K562 (cell line): ENCODE measurements around the gene PTPN7. TPM values are rescaled to one million over a fixed set of nuclear protein-coding genes. Genes with fewer than 3 reads are reported as not detected.
A peak's percentile ranks its signal among the peaks of the same experiment; 100 is the strongest.

Experiments
- BCOR ChIP-seq: fragments of 450-650 bp; IDR thresholded peaks from 2 replicates; pipeline ENCODE4 v1.6.1; 2016
- CTBP1 ChIP-seq: fragments of 450-650 bp; IDR thresholded peaks from 2 replicates; pipeline ENCODE4 v1.6.1; 2016; ENCODE audit warnings: borderline replicate concordance
- EHMT2 ChIP-seq: fragments of 450-650 bp; IDR thresholded peaks from 2 replicates; pipeline ENCODE4 v1.6.1; 2018; ENCODE audit warnings: antibody characterized with exemption
- ESRRA ChIP-seq: fragments of 450-650 bp; IDR thresholded peaks from 2 replicates; pipeline ENCODE4 v1.6.1; 2014; ENCODE audit warnings: low read depth, mild to moderate bottlenecking, moderate library complexity, borderline replicate concordance
- GABPB1 ChIP-seq: sonication (generic); formaldehyde crosslinking; IDR thresholded peaks from 2 replicates; pipeline ENCODE4 v1.8.0; 2022; ENCODE audit warnings: mild to moderate bottlenecking, missing genetic modification reagents
- HDGF ChIP-seq: fragments of 450-650 bp; IDR thresholded peaks from 2 replicates; pipeline ENCODE4 v1.6.1; 2016
- KDM4B ChIP-seq, 2 experiments: fragments of 450-650 bp in 1 of 2; sonication (generic) in 1 of 2; IDR thresholded peaks; 2 replicates each; pipeline ENCODE4 v1.6.1; 2016 to 2017; ENCODE audit warnings: borderline replicate concordance in 2 of 2, antibody characterized with exemption in 1 of 2, low read depth in 1 of 2, mild to moderate bottlenecking in 1 of 2
- MTA1 ChIP-seq: fragments of 450-650 bp; IDR thresholded peaks from 2 replicates; pipeline ENCODE4 v1.6.1; 2017; ENCODE audit warnings: borderline replicate concordance
- MYC ChIP-seq, 2 experiments: fragments of 250-450 bp in 1 of 2; sonication (Bioruptor Pico) in 1 of 2; IDR thresholded peaks; 2 replicates each; pipeline versions ENCODE4 v1.5.1 to v1.6.1; 2012 to 2021; ENCODE audit warnings: low read depth in 2 of 2, borderline replicate concordance in 1 of 2, improper control_type of control experiment in 1 of 2, low read length in 1 of 2, mild to moderate bottlenecking in 1 of 2, moderate library complexity in 1 of 2
- NCOR1 ChIP-seq: fragments of 450-650 bp; IDR thresholded peaks from 2 replicates; pipeline ENCODE4 v1.6.1; 2016; ENCODE audit warnings: mild to moderate bottlenecking, moderate library complexity
- NRF1 ChIP-seq, 2 experiments: fragments of 450-650 bp; IDR thresholded peaks in 1 of 2; conservative IDR thresholded peaks in 1 of 2; 2 replicates each; pipeline ENCODE4 v1.6.1; 2014; ENCODE audit warnings: mild to moderate bottlenecking in 2 of 2
- PHF20 ChIP-seq: fragments of 450-650 bp; IDR thresholded peaks from 2 replicates; pipeline ENCODE4 v1.6.1; 2018; ENCODE audit not compliant: partially characterized antibody
- RCOR1 ChIP-seq, 2 experiments: IDR thresholded peaks; 2 replicates each; pipeline ENCODE4 v1.6.1; 2012; ENCODE audit warnings: low read depth in 2 of 2, low read length in 2 of 2, borderline replicate concordance in 1 of 2, improper control_type of control experiment in 1 of 2
- XRCC3 ChIP-seq: fragments of 450-650 bp; IDR thresholded peaks from 2 replicates; pipeline ENCODE4 v1.6.1; 2017; ENCODE audit warnings: mild to moderate bottlenecking, moderate library complexity
- ZKSCAN1 ChIP-seq: fragments of 150-350 bp; IDR thresholded peaks from 2 replicates; pipeline ENCODE4 v1.6.1; 2016; ENCODE audit warnings: low read depth, low read length
- ZNF133 ChIP-seq: fragments of 250-450 bp; sonication (Bioruptor Pico); IDR thresholded peaks from 2 replicates; pipeline ENCODE4 v1.4.0; 2020; ENCODE audit warnings: mild to moderate bottlenecking
- ZNF444 ChIP-seq: fragments of 250-450 bp; sonication (Bioruptor Pico); IDR thresholded peaks from 2 replicates; pipeline ENCODE4 v1.4.0; 2020; ENCODE audit warnings: mild to moderate bottlenecking, moderate library complexity
- ZNF586 ChIP-seq: fragments of 450-650 bp; formaldehyde crosslinking; conservative IDR thresholded peaks from 2 replicates; pipeline ENCODE4 v1.4.0; 2020; ENCODE audit warnings: mild to moderate bottlenecking, moderate library complexity
- ZNF76 ChIP-seq: fragments of 250-450 bp; sonication (Bioruptor Pico); IDR thresholded peaks from 2 replicates; pipeline ENCODE4 v1.4.0; 2020; ENCODE audit warnings: mild to moderate bottlenecking, moderate library complexity, borderline replicate concordance
- polyA plus RNA-seq, 8 experiments: library from polyadenylated mRNA; depleted of rRNA in 4 of 8; stranded (reverse) in 5 of 8; unstranded in 3 of 8; fragments of >200 nt; fragmentation: Nextera tagmentation in 2 of 8; fragmentation: Illumina TruSeq in 1 of 8; extraction: Ambion mirVana in 2 of 8; extraction: Trizol in 1 of 8; gene quantifications; 2 replicates each; pipeline versions ENCODE4 v1.2.1 to v1.2.3, GENCODE V29; 2011 to 2014; ENCODE audit warnings: inconsistent platforms in 1 of 8, missing spikeins in 1 of 8
- total RNA-seq, 7 experiments: library from RNA; depleted of rRNA in 6 of 7; stranded (reverse); fragments of >200 nt in 6 of 7; fragmentation: Illumina TruSeq in 2 of 7; extraction: Trizol in 2 of 7; gene quantifications; 2 replicates each; pipeline versions ENCODE4 v1.2.1 to v1.2.3, GENCODE V29; 2011 to 2021; ENCODE audit warnings: low replicate concordance in 1 of 7
- TF ChIP-seq, protein P1 (sequence below): fragments of 250-450 bp; sonication (Bioruptor Pico); IDR thresholded peaks from 2 replicates; pipeline ENCODE4 v1.5.0; 2021
- TF ChIP-seq, protein P2 (sequence below), 2 experiments: fragments of 450-650 bp in 1 of 2; sonication (generic) in 1 of 2; formaldehyde crosslinking in 1 of 2; IDR thresholded peaks in 1 of 2; conservative IDR thresholded peaks in 1 of 2; 2 replicates each; pipeline versions ENCODE4 v1.6.1 to v1.8.1; 2016 to 2023; ENCODE audit warnings: mild to moderate bottlenecking in 2 of 2, moderate library complexity in 2 of 2, inconsistent platforms in 1 of 2, missing genetic modification reagents in 1 of 2

PTPN7 gene
- total and polyA plus RNA-seq, 9 of the 15 experiments (the other 6 are each of a cell fraction or from before 2014, with no cell fraction given): 18.7 to 144 (median 120) TPM

DNA sequence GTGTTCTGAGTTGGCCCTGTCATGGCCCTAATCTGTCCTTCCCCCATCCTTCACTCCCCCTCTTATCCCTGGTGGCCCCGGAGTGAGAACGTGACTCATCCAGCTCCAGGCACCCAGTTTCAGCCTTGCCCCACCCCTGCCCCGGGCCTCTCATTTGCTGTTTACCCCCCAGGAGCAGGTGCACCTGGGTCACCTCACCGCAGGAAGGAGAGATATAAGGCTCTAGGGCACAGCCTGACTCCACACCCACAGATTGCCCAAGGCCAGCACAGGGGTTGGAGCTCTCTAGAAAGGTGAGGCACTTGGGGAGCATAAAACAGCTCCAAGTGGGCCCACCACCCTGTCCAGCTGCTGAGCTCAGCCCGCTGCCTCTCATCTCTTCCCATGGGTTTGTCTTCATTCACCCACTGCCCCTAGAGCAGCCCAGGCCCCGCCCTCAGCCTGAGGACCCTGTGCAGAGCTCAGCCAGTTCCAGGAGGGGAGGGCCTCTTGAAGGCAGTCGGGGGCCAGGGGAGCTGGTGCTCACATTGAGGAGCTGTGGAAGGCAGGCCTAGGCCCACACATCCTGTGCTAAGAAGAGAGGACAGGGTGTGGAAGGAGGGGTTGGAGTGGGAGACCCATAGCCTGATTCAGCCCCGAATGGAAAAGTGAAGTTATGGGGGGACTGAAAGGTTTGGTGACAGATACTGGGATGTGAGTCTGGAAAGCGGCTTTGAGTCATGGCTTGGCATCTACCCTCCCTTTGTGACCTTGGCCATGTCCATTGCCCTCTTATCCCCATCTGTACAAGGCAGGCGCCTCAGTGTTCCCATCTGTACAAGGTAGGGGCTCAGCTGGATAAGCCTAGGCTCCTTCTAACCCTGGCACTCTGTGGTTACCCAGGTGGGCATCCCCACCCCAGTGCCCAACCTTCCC is 53.8 kb downstream of the PTPN7 start (continued):
- TF ChIP-seq, protein P1, sequence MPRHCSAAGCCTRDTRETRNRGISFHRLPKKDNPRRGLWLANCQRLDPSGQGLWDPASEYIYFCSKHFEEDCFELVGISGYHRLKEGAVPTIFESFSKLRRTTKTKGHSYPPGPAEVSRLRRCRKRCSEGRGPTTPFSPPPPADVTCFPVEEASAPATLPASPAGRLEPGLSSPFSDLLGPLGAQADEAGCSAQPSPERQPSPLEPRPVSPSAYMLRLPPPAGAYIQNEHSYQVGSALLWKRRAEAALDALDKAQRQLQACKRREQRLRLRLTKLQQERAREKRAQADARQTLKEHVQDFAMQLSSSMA (CRISPR knock-in tag): no peak
- no peak for TF ChIP-seq GABPB1
- TF ChIP-seq MTA1: 0 out of 2 replicates have a peak, but pooled peaks have one; percentile 17
- TF ChIP-seq ZNF586: no peak
- TF ChIP-seq BCOR: no peak
- TF ChIP-seq, protein P2, sequence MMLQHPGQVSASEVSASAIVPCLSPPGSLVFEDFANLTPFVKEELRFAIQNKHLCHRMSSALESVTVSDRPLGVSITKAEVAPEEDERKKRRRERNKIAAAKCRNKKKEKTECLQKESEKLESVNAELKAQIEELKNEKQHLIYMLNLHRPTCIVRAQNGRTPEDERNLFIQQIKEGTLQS (IDR thresholded peaks at IDR 0.05): peak; percentile 88
- TF ChIP-seq, protein P2 (CRISPR knock-in tag; conservative IDR thresholded peaks at IDR 0.05): no peak
- peak; percentile 63; the same call in 1 of the 2 replicates for TF ChIP-seq CTBP1
- no peak for TF ChIP-seq EHMT2
- no peak for TF ChIP-seq ZNF133
- TF ChIP-seq KDM4B (IDR thresholded peaks at IDR 0.05; ENCODE audit: borderline replicate concordance in 2 of 2, low read depth in 1 of 2): 0 out of 4 replicates have a peak, but pooled peaks of 1 of the 2 experiments have one; percentile 53
- no peak for TF ChIP-seq ZNF444 (CRISPR knock-in tag)
- no peak for TF ChIP-seq ZNF76 (CRISPR knock-in tag)
- TF ChIP-seq XRCC3: no peak
- TF ChIP-seq NRF1 (conservative IDR thresholded peaks at IDR 0.05 in 1 of 2, IDR thresholded peaks at IDR 0.05 in 1 of 2): no peak
- no peak; the same call in none of the 2 replicates for TF ChIP-seq NCOR1
- peak; percentile 8; the same call in 1 of the 2 replicates for TF ChIP-seq ESRRA
- TF ChIP-seq MYC (IDR thresholded peaks at IDR 0.05; ENCODE audit: low read depth, low read length): peak; percentile 37
- TF ChIP-seq MYC (CRISPR knock-in tag; IDR thresholded peaks at IDR 0.05; ENCODE audit: borderline replicate concordance, low read depth): no peak
- TF ChIP-seq RCOR1 (IDR thresholded peaks at IDR 0.05; ENCODE audit: borderline replicate concordance in 1 of 2, low read depth in 2 of 2, low read length in 2 of 2): peak; percentile 7 to 81; a peak in 2 of 4 replicates
- no peak for TF ChIP-seq HDGF
- TF ChIP-seq ZKSCAN1: no peak
- no peak for TF ChIP-seq PHF20
